Endothelial cell of umbilical vein (primary cell): ENCODE measurements around the gene HMCN1.

Source experiments
- EZH2 ChIP-seq: IDR thresholded peaks from 2 replicates; pipeline ENCODE4 v1.6.1; 2012; ENCODE audit warnings: borderline replicate concordance, low read depth, mild to moderate bottlenecking, moderate library complexity, low read length, inconsistent platforms; ENCODE audit not compliant: severe bottlenecking
- GATA2 ChIP-seq: IDR thresholded peaks from 2 replicates; pipeline ENCODE4 v1.7.0; 2011; ENCODE audit warnings: low read depth, mild to moderate bottlenecking, moderate library complexity, mixed read lengths, low read length; ENCODE audit not compliant: insufficient read length, insufficient read depth
- JUN ChIP-seq: IDR thresholded peaks from 2 replicates; pipeline ENCODE4 v1.6.1; 2011; ENCODE audit warnings: borderline replicate concordance, low read depth; ENCODE audit not compliant: insufficient read length, insufficient read depth
- MAX ChIP-seq: IDR thresholded peaks from 2 replicates; pipeline ENCODE4 v1.6.1; 2011; ENCODE audit not compliant: insufficient read depth, insufficient read length
- MYC ChIP-seq: IDR thresholded peaks from one replicate; pipeline ENCODE4 v1.6.1; 2011; ENCODE audit warnings: mild to moderate bottlenecking, low read depth, low read length
- POLR2A ChIP-seq: IDR thresholded peaks from 2 replicates; pipeline ENCODE4 v1.6.1; 2012; ENCODE audit warnings: low read depth, mild to moderate bottlenecking, control low read depth, low read length
- POLR2AphosphoS5 ChIP-seq: IDR thresholded peaks from 2 replicates; pipeline ENCODE4 v1.6.1; 2012; ENCODE audit warnings: low read depth, mild to moderate bottlenecking, control low read depth, low read length, moderate library complexity; ENCODE audit not compliant: insufficient read depth
- TF ChIP-seq, protein P1 (sequence below), 2 donors: IDR thresholded peaks; 1 replicate in 1 of 2; 2 replicates in 1 of 2; pipeline ENCODE4 v1.5.1; 2011; ENCODE audit warnings: low read length in 2 of 2, mild to moderate bottlenecking in 2 of 2, moderate library complexity in 2 of 2, control low read depth in 1 of 2, inconsistent platforms in 1 of 2, low read depth in 1 of 2; ENCODE audit not compliant: insufficient read depth in 1 of 2; ENCODE audit errors: extremely low read depth in 1 of 2

GRCh38 chr1:186125511-186125910 is 391.3 kb downstream of the HMCN1 start:
- TF ChIP-seq, protein P1, sequence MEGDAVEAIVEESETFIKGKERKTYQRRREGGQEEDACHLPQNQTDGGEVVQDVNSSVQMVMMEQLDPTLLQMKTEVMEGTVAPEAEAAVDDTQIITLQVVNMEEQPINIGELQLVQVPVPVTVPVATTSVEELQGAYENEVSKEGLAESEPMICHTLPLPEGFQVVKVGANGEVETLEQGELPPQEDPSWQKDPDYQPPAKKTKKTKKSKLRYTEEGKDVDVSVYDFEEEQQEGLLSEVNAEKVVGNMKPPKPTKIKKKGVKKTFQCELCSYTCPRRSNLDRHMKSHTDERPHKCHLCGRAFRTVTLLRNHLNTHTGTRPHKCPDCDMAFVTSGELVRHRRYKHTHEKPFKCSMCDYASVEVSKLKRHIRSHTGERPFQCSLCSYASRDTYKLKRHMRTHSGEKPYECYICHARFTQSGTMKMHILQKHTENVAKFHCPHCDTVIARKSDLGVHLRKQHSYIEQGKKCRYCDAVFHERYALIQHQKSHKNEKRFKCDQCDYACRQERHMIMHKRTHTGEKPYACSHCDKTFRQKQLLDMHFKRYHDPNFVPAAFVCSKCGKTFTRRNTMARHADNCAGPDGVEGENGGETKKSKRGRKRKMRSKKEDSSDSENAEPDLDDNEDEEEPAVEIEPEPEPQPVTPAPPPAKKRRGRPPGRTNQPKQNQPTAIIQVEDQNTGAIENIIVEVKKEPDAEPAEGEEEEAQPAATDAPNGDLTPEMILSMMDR (IDR thresholded peaks at IDR 0.05; ENCODE audit: extremely low read depth in 1 of 2, insufficient read depth in 1 of 2, low read depth in 1 of 2, low read length in 2 of 2) = no peak
- TF ChIP-seq POLR2A (no peak), POLR2AphosphoS5 (no peak), MAX (no peak), EZH2 (no peak), MYC (no peak), JUN (no peak), GATA2 (no peak)
